A549 (cell line): ENCODE data around the gene CSTB. TPM values are rescaled to one million over a fixed set of nuclear protein-coding genes. Genes with fewer than 3 reads are reported as not detected.

ENCODE experiments used
- ATAC-seq, 2 experiments: fragments of 200-7000 bp in 1 of 2; fragments of >200 bp in 1 of 2; cut with Nextera tagmentation in 1 of 2; cut with Tn5 transposase in 1 of 2; 3 replicates each; pipeline versions ENCODE4 v1.8.0 to v1.9.1; 2018 to 2020; ENCODE audit warnings: mild to moderate bottlenecking in 1 of 2, moderate library complexity in 1 of 2
- CTCF ChIA-PET: fragments of 300-600 bp; sonication (Branson Sonifier 250); formaldehyde crosslinking; extraction: SDS; loops from one replicate; lab custom pipeline; 2021; ENCODE audit warnings: antibody characterized with exemption, inconsistent platforms; lab: Yijun Ruan, JAX
- POLR2A ChIA-PET: fragments of 350-600 bp; formaldehyde crosslinking; extraction: SDS; loops from one replicate; lab custom pipeline; 2021; ENCODE audit warnings: antibody characterized with exemption, inconsistent platforms; lab: Yijun Ruan, JAX
- DNase-seq, 2 experiments: peaks; one replicate each; pipeline versions ENCODE4 v3.0.0 to v3.0.0-alpha.2; 2011 to 2016; ENCODE audit warnings: low read depth in 1 of 2, low spot score in 1 of 2
- FAIRE-seq: peaks from 2 replicates; lab custom pipeline; 2011; peaks lifted over from hg19 to GRCh38; lab: Jason Lieb, UNC
- H3K27ac ChIP-seq, 2 experiments: fragments of >200 bp; sonication (Bioruptor Twin); formaldehyde crosslinking; 3 replicates each; pipeline ENCODE4 v1.5.1; 2016 to 2017
- H3K4me1 ChIP-seq: fragments of >200 bp; sonication (Bioruptor Twin); formaldehyde crosslinking; 3 replicates; pipeline ENCODE4 v1.6.1; 2016
- H3K4me2 ChIP-seq: fragments of >200 bp; sonication (Bioruptor Twin); formaldehyde crosslinking; 3 replicates; pipeline ENCODE4 v1.6.1; 2016
- H3K4me3 ChIP-seq: fragments of >200 bp; sonication (Bioruptor Twin); formaldehyde crosslinking; 3 replicates; pipeline ENCODE4 v1.5.1; 2016
- H3K9me3 ChIP-seq: fragments of >200 bp; sonication (Bioruptor Twin); formaldehyde crosslinking; 3 replicates; pipeline ENCODE4 v1.6.1; 2016
- BCL3 ChIP-seq: fragments of >200 bp; sonication (Bioruptor Twin); formaldehyde crosslinking; IDR thresholded peaks from 3 replicates; pipeline ENCODE4 v1.6.1; 2016
- BHLHE40 ChIP-seq: IDR thresholded peaks from 2 replicates; pipeline ENCODE4 v1.6.1; 2012; ENCODE audit warnings: low read depth, low read length, inconsistent platforms
- CBX2 ChIP-seq: fragments of 200-600 bp; sonication (generic); IDR thresholded peaks from 2 replicates; pipeline ENCODE4 v1.6.1; 2016; ENCODE audit warnings: low read depth, mild to moderate bottlenecking, borderline replicate concordance
- CHD4 ChIP-seq: fragments of 200-600 bp; sonication (generic); IDR thresholded peaks from 2 replicates; pipeline ENCODE4 v1.6.1; 2016; ENCODE audit warnings: antibody characterized with exemption, mild to moderate bottlenecking, borderline replicate concordance
- CTCF ChIP-seq: fragments of >200 bp; sonication (Bioruptor Twin); formaldehyde crosslinking; IDR thresholded peaks from 3 replicates; pipeline ENCODE4 v1.5.1; 2016
- ELK1 ChIP-seq: fragments of 150-350 bp; IDR thresholded peaks from 2 replicates; pipeline ENCODE4 v1.6.1; 2014; ENCODE audit warnings: low read depth, mild to moderate bottlenecking, low read length
- EP300 ChIP-seq, 2 experiments: fragments of >200 bp; sonication (Bioruptor Twin); formaldehyde crosslinking; IDR thresholded peaks; 2 replicates in 1 of 2; 3 replicates in 1 of 2; pipeline ENCODE4 v1.6.1; 2016 to 2017
- FOXS1 ChIP-seq: fragments of 250-450 bp; sonication (Bioruptor Pico); IDR thresholded peaks from 2 replicates; pipeline ENCODE4 v1.5.0; 2020; ENCODE audit warnings: mild to moderate bottlenecking, moderate library complexity
- GATA3 ChIP-seq: IDR thresholded peaks from 2 replicates; pipeline ENCODE4 v1.6.1; 2012; ENCODE audit warnings: borderline replicate concordance
- HDAC2 ChIP-seq: fragments of 200-600 bp; sonication (generic); IDR thresholded peaks from 2 replicates; pipeline ENCODE4 v1.6.1; 2016
- HEYL ChIP-seq: fragments of 250-450 bp; sonication (Bioruptor Pico); IDR thresholded peaks from 2 replicates; pipeline ENCODE4 v1.8.0; 2021; ENCODE audit warnings: mild to moderate bottlenecking, moderate library complexity
- HOXB13 ChIP-seq: fragments of 250-450 bp; sonication (Bioruptor Pico); IDR thresholded peaks from 2 replicates; pipeline ENCODE4 v1.5.0; 2020; ENCODE audit warnings: low read depth, mild to moderate bottlenecking, moderate library complexity
- KDM1A ChIP-seq: fragments of 200-600 bp; sonication (generic); IDR thresholded peaks from 2 replicates; pipeline ENCODE4 v1.6.1; 2016; ENCODE audit warnings: low read depth, mild to moderate bottlenecking
- MAFK ChIP-seq: fragments of 450-650 bp; IDR thresholded peaks from 2 replicates; pipeline ENCODE4 v1.6.1; 2014; ENCODE audit not compliant: partially characterized antibody
- MAX ChIP-seq: IDR thresholded peaks from 2 replicates; pipeline ENCODE4 v1.6.1; 2012
- MYC ChIP-seq: IDR thresholded peaks from 2 replicates; pipeline ENCODE4 v1.6.1; 2012; ENCODE audit warnings: mild to moderate bottlenecking, inconsistent platforms, low read length, improper control_type of control experiment, borderline replicate concordance
- NFE2L2 ChIP-seq: fragments of 150-350 bp; conservative IDR thresholded peaks from 2 replicates; pipeline ENCODE4 v1.6.1; 2014; ENCODE audit warnings: low read length
- POLR2A ChIP-seq: IDR thresholded peaks from 2 replicates; pipeline ENCODE4 v1.6.1; 2012; ENCODE audit warnings: mild to moderate bottlenecking, low read length
- RAD21 ChIP-seq, 2 experiments: fragments of >200 bp in 1 of 2; sonication (Bioruptor Twin) in 1 of 2; formaldehyde crosslinking in 1 of 2; IDR thresholded peaks in 1 of 2; conservative IDR thresholded peaks in 1 of 2; 2 replicates in 1 of 2; 3 replicates in 1 of 2; pipeline ENCODE4 v1.6.1; 2012 to 2018; ENCODE audit warnings: inconsistent platforms in 1 of 2
- RFX5 ChIP-seq: fragments of 450-650 bp; IDR thresholded peaks from 2 replicates; pipeline ENCODE4 v1.7.1; 2014; ENCODE audit warnings: antibody characterized with exemption, mild to moderate bottlenecking, moderate library complexity
- RNF2 ChIP-seq: fragments of 200-600 bp; sonication (generic); IDR thresholded peaks from 2 replicates; pipeline ENCODE4 v1.6.1; 2016; ENCODE audit warnings: low read depth, mild to moderate bottlenecking, antibody characterized with exemption, moderate library complexity, borderline replicate concordance
- SREBF2 ChIP-seq: fragments of 450-650 bp; IDR thresholded peaks from 2 replicates; pipeline ENCODE4 v1.6.1; 2014; ENCODE audit warnings: mild to moderate bottlenecking, moderate library complexity
- TP53 ChIP-seq: fragments of 250-450 bp; sonication (Bioruptor Pico); IDR thresholded peaks from 2 replicates; pipeline ENCODE4 v1.5.0; 2021; ENCODE audit warnings: mild to moderate bottlenecking, moderate library complexity
- ZC3H11A ChIP-seq: fragments of 450-650 bp; IDR thresholded peaks from 2 replicates; pipeline ENCODE4 v1.6.1; 2014; ENCODE audit warnings: antibody characterized with exemption, mild to moderate bottlenecking
- WGBS: methylation state at CpG from one replicate; pipeline ENCODE4 v1.1.6; 2017; ENCODE audit errors: missing lambda C conversion rate; 5-methylcytosine and 5-hydroxymethylcytosine counted together
- polyA plus RNA-seq, 4 experiments: library from polyadenylated mRNA; depleted of rRNA in 3 of 4; stranded (reverse); fragments of >200 nt; fragmentation: RNase III in 1 of 4; extraction: RNeasy Plus Mini Kit Qiagen cat#74134 plus additional on column Dnase treatment in 1 of 4; gene quantifications; 2 replicates in 3 of 4; 3 replicates in 1 of 4; pipeline ENCODE4 v1.2.3, GENCODE V29; 2011 to 2017

Gene CSTB
- polyA plus RNA-seq, 2 of the 4 experiments (the other 2 are of a cell fraction), result 42.9 to 101 TPM

- FAIRE-seq (no peak), DNase-seq (no peak), ATAC-seq (peak; percentile 48 to 53; a peak in 5 of 6 replicates)
- WGBS, result 79% methylated on average over 10 of the region's 26 CpGs
- POLR2A ChIA-PET, result no interaction called here
- H3K27ac ChIP-seq, result no peak overlapping the region
- CTCF ChIA-PET, result no interaction called here
- no peak overlapping the region for H3K4me2 ChIP-seq
- no peak overlapping the region for H3K4me3 ChIP-seq
- peaks cover 7% of the 10 kb centered on the region; the same call in 1 of the 3 replicates for H3K4me1 ChIP-seq
- no peak for TF ChIP-seq CHD4
- TF ChIP-seq MAX, result no peak
- no peak for TF ChIP-seq EP300 (IDR thresholded peaks at IDR 0.05)
- TF ChIP-seq RFX5, result 0 out of 2 replicates have a peak, but pooled peaks have one; percentile 57
- no peak for TF ChIP-seq GATA3
- H3K9me3 ChIP-seq, result no peaks in the 10 kb centered on the region
Measured at GRCh38 chr21:43754948-43755781, 20.9 kb downstream of the CSTB start.

GRCh38 chr21:43753439-43753799, 22.7 kb downstream of the CSTB start:
- 93% methylated on average over 8 of the region's 16 CpGs for WGBS
- ATAC-seq, result no peak

More at GRCh38 chr21:43753439-43753799, 22.7 kb downstream of the CSTB start:
- FAIRE-seq (no peak), DNase-seq (no peak)
- Histone ChIP-seq H3K27ac (no peak overlapping the region), H3K4me2 (no peak overlapping the region), H3K4me1 (peaks cover 18% of the 10 kb centered on the region), H3K4me3 (no peak overlapping the region), H3K9me3 (no peaks in the 10 kb centered on the region)
- CTCF ChIA-PET, result no interaction called here
- POLR2A ChIA-PET, result no interaction called here
- TF ChIP-seq SREBF2 (no peak), RNF2 (no peak), NFE2L2 (no peak), KDM1A (no peak), HOXB13 (CRISPR knock-in tag) (no peak), HEYL (CRISPR knock-in tag) (no peak), HDAC2 (no peak), CTCF (no peak), RAD21 (conservative IDR thresholded peaks at IDR 0.05 in 1 of 2, IDR thresholded peaks at IDR 0.05 in 1 of 2) (no peak), ELK1 (no peak), POLR2A (no peak), TP53 (CRISPR knock-in tag) (no peak), MAFK (no peak), ZC3H11A (no peak), EP300 (IDR thresholded peaks at IDR 0.05) (no peak), FOXS1 (no peak), BCL3 (no peak), CBX2 (no peak), BHLHE40 (no peak), MYC (no peak)
